ENCODE measurements around the gene CADM1. TPM values are rescaled to one million over a fixed set of nuclear protein-coding genes. Genes with fewer than 3 reads are reported as not detected.

CADM1 gene
- total RNA-seq (ENCODE audit: low replicate concordance): 0.16 and 0.45 TPM in 2 replicates

DNA sequence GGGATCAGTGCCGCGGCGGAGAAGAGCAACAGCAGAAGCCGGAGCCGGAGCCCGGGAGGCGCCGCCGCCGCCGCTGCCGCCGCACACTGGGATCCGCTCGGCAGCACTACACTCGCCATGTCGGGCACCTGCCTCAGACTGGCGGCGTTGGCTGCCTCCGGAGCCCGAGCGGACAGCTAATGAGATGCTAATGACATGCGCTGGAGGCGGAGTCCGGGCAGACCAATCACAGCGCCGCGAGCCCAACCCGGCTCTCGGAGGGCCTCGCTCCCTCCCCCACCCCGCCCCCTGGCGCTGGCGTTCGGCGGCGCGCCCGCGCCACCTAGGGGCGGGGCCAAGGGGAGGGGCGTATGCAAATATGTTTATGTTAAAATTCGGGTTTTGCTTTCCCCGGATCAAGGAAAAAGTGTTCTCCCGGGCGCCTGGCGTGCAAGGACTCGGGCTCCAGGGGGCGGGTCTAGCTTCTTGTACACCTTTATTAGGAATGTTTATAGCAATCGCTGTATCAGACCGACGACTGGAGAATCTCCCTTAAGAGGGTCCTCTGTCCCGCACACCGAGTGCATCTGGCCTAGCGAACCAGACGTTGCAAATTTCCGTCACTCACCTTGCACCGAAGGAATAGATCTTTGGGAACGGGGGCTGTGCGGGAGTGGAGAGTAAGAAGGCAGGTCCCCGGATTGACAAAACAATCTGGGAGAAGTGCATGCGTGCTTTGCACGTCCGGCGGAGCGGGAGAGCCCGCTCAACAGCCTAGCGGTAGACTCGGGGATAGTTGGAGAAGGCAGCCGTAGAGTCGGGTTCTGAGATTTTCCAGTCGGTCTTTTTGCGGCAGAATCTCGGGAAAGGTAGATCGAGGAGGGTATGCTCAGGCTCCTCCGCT is at the start of gene CADM1:
TSS of gene CADM1 (minus strand) at position 140 of the 883 bp plus-strand sequence.
- TF ChIP-seq, protein P1, sequence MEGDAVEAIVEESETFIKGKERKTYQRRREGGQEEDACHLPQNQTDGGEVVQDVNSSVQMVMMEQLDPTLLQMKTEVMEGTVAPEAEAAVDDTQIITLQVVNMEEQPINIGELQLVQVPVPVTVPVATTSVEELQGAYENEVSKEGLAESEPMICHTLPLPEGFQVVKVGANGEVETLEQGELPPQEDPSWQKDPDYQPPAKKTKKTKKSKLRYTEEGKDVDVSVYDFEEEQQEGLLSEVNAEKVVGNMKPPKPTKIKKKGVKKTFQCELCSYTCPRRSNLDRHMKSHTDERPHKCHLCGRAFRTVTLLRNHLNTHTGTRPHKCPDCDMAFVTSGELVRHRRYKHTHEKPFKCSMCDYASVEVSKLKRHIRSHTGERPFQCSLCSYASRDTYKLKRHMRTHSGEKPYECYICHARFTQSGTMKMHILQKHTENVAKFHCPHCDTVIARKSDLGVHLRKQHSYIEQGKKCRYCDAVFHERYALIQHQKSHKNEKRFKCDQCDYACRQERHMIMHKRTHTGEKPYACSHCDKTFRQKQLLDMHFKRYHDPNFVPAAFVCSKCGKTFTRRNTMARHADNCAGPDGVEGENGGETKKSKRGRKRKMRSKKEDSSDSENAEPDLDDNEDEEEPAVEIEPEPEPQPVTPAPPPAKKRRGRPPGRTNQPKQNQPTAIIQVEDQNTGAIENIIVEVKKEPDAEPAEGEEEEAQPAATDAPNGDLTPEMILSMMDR (IDR thresholded peaks at IDR 0.05; ENCODE audit: insufficient read depth, low read length): peak; percentile 39
- DNase-seq (ENCODE audit: low read depth): peak; percentile 13
- peak within 1 kb of the TSS; percentile 50 for H3K4me3 ChIP-seq (ENCODE audit: low read depth, low read length)

DNA sequence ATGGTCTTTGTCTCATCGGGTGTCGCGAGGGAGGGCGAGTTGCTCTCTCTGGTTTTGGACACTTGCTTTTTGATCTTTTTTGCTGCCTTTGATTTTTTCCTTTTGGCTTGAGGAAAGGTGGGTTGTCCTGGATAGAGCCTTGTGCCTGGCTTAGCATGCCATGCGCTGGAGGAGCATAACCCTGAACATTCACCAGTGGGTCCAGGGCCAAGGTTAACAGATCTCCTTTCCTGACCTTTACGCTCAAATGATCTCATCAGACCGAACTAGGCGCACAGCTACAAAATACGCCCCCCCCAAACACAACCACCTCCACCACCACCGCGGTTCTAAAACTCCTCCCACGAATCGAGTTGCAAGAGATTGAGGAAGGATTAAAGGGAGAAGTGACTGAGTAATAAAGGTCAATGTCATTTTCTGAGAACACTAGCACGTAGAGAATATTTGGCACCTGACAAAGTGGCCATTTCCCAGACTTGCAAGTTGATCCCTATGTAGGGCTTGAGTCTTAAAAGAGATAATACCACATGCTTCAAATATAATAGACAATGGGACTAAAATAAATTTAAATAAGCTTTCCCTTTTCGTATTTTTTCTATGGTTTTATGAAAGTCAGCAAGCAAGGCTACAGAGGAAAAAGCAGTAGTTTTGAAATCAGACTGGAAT is 48.7 kb upstream of the CADM1 start:
- no peak overlapping the region for H3K4me3 ChIP-seq (ENCODE audit: low read depth, low read length)
- TF ChIP-seq, protein P1 (IDR thresholded peaks at IDR 0.05; ENCODE audit: insufficient read depth, low read length): no peak
- no peak for DNase-seq (ENCODE audit: low read depth)

DNA sequence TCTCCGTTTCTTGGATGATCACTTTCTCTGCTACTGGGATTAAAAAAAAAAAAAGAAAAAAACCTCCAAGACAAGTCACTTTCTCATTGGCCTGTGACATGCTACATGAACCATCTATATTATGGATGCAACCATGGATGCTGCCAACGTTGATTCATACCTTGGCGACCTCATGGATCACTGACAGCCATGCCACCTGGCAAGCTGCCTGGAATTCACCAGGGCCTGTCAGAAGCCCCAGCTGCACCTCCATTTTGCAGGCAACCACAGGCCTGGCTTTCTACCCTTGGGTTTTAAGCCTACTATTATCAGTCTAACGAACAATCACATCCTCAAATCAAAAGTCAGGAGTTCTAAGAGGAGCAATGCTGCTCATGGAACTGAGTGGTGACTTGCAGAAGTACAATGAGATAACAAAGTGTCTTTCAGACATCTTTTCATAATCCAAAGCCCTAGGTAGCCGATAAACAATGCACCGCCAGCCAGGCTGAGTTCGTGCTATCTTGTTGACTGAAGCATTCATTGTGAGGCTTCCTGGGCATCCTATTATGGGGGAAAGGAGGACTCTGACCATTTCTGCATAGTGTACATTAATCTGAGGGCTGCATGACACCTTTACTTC is 48.0 kb upstream of the CADM1 start:
- no peak overlapping the region for H3K4me3 ChIP-seq (ENCODE audit: low read depth, low read length)
- TF ChIP-seq, protein P1 (IDR thresholded peaks at IDR 0.05; ENCODE audit: insufficient read depth, low read length): no peak
- DNase-seq (ENCODE audit: low read depth): no peak

DNA sequence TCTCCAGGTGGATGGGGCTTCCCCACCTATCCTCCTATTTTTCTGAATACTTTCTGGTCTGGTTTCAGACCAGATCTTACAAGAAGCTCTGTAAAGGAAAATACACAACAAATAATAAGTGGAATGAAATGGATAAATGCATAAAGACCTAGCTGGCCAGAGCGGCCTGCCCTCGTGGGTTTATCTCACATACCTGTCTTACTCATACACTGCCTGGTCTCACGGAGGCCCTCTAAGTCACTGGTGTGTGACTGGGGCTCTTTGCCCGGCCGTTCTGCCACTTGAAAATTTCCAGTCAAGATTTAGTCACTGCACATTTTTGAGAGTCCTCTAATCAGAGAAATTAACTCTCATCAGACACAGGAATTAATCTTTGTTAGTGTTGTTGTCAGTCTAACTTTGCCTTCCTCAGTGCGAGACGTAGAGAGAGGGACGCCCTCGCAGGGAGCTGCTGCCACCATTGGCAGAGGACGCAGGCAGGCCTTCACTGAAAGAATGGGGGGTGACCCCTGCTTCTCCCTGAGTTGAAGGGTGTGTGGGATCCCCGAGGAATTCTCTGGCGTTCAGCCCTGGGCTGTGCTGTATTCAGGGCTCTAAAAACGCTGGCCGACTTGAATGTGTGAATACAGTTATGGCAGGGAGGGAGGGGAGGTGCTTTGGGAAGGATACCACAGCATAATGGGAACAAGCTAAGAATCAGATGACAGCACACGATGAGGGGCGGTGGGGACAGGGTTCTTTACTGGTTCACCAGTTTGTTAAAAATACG is 46.3 kb upstream of the CADM1 start:
- TF ChIP-seq, protein P1 (IDR thresholded peaks at IDR 0.05; ENCODE audit: insufficient read depth, low read length): no peak
- no peak for DNase-seq (ENCODE audit: low read depth)
- no peak overlapping the region for H3K4me3 ChIP-seq (ENCODE audit: low read depth, low read length)

DNA sequence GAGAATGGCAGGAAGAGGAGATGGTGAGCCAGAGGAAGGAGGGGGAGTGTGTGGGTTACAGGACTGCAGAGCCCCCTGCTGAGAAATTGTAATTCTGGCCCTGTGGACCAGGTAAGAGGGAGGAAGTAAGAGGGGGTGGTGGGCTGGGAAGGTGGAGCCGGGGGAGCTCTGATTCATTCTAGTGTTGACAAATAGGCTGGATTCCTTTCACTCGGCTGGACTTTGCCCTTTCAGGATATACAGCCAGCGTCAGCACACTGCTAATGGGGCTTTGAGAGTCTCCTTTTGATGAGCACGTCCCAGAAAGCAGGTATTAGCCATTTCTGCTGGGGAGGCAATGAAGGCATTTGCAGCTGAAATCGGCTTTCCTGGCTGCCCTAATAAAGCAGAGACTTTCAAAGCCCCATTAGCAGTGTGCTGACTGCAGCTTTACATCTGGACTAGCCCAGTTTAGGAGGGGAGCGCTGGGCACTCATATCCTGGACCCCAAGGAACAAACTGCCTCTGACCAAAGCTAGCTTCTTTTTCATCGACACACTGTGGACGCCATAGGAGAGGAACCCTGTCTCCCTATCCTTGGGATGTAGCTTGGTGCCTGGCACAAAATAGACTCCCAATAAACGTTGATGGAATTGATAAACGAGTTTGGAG is 44.8 kb upstream of the CADM1 start:
- no peak overlapping the region for H3K4me3 ChIP-seq (ENCODE audit: low read depth, low read length)
- DNase-seq (ENCODE audit: low read depth): no peak
- TF ChIP-seq, protein P1 (IDR thresholded peaks at IDR 0.05; ENCODE audit: insufficient read depth, low read length): no peak

Data from fibroblast of the aortic adventitia (primary cell).